ELR (cell line): ENCODE results near the gene HPS3.
A peak's percentile ranks its signal among the peaks of the same experiment; 100 is the strongest.

Experiments used
- DNase-seq: peaks from one replicate; pipeline ENCODE4 v3.0.0-alpha.2; 2015; ENCODE audit warnings: low read depth

Gene HPS3

DNA sequence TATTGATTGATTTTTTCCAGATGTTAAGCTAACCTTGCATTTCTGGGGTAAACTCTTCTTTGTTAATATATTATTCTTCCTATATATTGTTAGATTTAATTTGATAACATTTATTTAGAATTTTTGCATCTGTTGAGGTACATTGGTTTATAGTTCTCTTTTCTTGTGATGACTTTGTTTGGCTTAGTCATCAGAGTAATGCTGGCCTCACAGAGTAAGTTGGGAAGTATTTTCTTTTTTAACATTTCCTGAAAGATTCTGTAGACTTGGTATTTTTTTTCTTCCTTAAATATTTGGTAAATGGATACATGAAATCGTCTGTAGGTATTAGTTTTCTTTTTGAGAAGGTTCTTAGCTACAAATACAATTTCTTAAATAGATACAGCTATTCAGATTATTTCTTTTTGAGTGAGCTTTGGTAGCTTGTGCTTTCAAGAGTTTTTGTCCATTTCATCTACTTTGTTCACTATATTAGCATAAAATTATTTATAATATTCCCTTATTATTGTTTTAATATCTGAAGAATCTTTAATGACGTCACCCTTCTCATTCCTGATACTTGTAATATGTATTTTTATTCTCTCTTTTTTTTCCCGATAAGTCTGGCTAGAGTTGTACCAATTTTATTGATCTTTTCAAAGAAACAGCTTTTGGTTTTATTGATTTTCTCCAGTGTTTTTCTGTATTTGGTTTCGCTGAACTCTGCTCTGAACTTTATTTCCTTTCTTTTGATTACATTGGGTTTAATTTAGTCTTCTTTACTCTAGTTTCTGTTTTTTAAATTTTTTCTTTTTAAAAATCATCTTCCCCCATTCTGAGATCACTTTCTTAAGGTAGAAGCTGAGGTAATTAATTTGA lies 6.5 kb upstream of the HPS3 start:
- DNase-seq, result peak; percentile 44

GRCh38 chr3:149128821-149129220 lies 617 bp upstream of the HPS3 start:
- DNase-seq, result peak; percentile 19

GRCh38 chr3:149131589-149131988 lies 2.2 kb downstream of the HPS3 start:
- DNase-seq, result no peak

DNA sequence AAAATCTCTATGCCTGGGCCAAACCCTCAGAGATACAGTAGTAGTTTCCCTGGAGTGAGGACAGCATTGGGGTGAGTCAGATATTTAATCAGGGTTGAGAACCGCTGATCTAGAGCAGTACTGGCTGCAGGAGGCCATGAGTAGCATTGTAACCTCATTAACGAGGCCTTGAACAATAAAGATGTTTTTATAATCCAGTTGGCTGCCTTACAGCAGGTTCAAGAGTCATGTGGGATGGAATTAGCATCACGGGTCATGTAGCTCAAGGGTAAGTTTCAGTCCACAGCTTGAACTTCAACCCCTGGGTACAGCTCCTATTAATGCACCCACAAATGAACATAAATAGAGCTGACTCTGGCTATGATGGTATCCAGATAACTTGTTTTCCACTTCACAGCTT lies 5.1 kb downstream of the HPS3 start:
- DNase-seq, result peak; percentile 47

DNA sequence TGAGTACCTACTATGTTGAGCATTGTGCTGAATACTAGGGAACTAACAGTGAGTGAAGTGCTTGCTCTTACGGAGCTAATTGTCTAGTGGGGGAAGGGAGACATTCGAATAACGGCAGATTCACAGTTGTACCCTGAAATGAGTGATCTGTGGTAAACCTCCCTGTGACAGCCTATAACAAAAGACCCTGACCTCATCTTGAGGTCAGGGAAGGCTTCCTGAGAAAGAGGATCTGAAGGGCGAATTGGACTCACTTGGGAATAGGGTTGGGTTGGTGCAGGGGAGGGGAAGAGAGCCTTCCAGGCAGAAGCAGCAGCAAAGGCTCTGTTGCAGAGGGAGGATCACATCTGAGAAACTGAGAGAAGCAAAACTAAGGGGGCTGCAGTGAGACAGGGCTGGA lies 13.2 kb downstream of the HPS3 start:
- DNase-seq, result no peak

DNA sequence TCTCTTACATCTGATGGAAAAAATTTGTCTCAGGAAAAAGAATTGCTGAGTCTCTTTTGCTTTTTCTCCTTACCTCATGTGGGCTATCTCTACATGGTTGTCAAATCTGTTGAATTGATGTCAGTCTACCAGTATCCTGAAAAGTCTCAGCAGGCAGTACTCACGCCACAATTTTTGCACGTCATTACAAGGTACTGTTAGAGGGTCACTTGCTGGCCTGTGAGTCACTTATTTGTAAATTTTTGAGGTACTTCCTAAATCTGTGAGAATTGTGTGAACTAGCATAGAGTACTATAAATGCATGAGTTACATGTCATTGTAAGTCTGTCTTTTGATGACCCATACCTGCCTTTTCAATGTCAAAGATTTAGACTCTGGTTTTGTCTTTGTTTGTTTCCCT lies 15.9 kb downstream of the HPS3 start:
- no peak for DNase-seq

DNA sequence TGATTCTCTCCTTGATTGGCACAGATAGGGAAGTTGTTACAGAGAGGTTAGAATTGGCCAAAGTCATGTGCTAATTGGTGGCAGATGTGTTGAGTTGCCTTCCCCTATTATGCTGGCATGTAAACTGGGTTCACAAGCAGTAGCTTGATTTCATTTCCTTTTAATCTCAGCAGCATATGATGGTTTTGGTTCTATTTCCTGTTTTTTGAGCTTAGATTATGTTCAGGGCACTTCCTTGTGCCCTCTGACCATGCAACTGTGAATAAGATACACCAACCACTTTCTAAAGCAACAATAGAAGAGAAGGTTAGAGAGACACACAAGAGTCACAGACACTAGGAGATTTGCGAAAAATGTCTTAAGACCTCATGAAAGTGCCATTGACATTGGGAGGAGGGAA lies 16.5 kb downstream of the HPS3 start:
- no peak for DNase-seq

DNA sequence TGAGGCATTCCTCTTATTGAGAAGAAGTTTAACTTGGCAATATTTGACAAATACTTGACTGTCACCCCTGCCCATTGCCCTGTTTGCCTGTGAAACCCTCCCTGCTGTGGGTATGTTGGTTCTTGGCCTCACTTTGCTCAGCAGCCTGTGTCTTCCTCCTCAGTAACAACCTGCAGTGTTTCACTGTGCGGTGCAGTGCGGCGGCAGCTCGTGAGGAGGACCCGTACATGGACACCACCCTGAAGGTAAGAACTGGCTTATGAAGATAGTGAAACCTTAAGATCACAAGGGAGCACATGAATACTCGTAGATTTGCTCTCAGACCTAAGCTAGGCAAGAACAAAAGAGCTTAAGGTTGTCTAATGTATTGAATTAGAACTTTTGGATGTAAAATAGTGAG lies 21.0 kb downstream of the HPS3 start:
- no peak for DNase-seq

DNA sequence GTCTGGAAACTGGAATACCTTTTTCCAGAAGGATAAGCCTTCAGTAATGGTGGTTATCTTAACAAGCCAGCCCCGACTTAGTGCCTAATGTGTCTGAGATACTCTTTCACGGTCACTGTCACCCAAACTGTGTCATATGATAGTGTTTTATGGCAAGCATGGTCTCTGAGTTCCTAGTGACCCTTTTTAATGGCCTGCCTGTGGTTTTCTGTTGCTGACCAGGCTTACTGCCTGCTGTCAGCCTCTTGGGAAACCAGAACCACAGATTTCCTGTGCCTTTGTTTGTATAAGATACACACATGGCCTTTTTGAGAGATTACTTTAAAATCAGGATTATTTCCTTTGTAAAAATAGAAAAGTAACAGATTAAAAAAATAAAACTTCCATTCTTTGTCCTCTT lies 22.4 kb downstream of the HPS3 start:
- DNase-seq, result peak; percentile 61

GRCh38 chr3:149152420-149152819 lies 23.0 kb downstream of the HPS3 start:
- peak; percentile 49 for DNase-seq

- peak; percentile 36 for DNase-seq
Observed at GRCh38 chr3:149153402-149153801, 24.0 kb downstream of the HPS3 start.

DNA sequence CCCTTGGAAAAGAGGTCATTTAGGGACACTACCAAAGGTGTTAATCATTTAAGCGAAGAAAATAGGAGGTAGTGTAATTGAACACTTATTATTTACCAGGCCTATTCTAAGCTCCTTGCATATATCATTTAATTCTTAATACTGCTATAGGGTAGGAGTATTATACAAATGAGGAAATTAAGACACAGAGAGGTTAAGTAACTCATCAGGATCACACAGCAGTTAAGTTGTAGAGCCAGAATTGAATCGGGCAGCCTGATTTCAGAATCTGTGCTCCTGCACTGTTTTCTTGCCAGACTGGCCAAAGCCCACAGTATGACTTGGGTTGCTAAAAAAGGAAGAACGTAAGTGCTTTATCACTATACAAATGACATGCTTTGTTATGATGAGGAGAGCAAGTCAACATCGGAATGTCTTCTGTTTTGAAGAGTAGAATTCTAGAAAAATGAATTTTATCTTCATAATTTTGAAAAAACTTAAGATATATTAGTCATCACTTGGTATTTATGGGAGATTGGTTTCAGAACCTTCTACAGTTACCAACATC lies 31.4 kb downstream of the HPS3 start:
- DNase-seq, result no peak

DNA sequence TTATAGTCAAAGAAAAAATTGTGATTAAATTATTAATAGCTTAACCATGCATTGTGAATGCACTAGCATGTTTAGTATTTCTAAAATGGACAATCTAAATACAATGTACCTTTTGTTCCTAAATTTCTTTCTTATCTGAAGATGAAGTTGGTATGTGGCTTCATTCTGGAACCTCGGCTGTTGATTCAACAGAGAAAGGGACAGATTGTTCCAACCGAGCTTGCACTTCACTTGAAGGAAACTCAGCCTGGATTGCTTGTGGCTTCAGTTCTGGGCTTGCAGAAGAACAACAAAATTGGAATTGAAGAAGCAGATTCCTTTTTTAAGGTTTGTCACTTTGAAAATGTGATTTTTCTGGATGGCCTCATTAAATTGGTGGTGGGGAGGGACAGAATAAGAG lies 32.6 kb downstream of the HPS3 start:
- DNase-seq, result no peak

DNA sequence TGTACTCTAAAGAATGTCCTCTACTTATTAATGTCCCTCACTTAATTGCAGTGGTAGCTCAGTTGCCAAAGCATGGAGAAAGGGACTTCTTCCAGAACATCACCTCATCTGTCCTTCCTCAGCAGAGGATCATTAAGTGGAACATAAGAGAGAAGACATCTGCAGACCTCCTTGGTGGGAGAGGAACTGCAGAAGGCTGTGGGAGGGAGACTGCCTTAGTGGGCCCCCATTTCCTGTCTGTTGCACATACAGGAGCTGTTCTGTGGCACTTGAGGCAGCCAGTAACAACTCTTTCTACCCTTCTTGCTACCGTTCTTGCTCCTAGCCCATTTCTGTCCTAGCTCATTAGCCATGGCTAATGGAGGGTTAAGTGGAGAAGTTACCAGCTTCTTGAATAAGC lies 33.6 kb downstream of the HPS3 start:
- no peak for DNase-seq

DNA sequence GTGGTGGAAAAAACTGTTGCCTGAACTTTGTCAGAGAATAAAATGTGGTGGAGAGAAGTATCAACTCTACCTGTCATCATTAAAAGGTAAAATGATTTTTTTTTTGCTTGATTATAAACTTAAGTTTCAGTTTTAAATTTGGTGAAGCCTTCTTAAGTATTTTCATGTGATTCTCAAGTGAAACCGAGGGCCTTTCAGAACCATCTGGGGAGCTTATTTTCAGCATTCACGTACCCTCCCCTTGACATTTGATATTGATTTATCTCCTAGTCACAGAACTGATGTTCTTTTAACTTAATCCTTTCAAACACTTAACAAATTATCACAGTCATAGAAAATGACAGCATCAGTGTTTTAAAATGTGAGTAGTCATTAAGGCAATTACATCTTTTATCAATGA lies 38.5 kb downstream of the HPS3 start:
- DNase-seq, result no peak

DNA sequence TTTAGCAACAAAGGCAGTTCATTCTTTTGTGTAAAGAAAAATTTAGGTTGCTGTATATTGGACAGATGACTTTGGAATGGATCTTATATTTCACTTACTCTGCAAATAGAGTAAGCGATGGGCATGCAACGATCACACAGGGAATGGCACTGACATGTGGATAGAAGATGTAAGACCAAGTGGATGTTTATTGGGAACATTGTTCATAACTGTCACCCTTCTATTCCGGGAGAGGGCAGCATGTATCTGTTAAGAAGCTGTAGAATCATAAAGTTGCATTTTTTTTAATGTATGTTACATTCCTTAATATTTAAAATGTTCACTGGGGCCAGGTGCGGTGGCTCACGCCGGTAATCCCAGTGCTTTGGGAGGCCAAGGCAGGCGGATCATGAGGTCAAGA lies 41.2 kb downstream of the HPS3 start:
- DNase-seq, result no peak

DNA sequence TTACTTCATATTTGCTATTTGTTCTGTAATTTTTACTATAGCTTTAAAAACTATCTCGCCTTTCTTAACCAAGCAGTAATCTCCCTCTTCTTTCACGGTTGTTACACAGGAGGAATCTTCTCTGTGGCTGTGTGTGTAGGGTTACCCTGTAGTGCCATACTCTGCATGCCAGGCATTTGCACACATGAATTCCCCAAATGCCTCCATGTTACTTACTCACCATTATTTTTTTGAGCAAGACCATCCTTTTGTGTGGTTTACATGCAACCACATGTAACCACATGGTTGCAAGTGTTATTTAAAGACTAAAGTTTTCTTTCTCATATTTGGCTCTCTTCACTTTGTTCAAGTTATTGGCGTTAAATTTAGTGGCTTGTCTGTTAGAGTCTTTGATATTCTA lies 45.5 kb downstream of the HPS3 start:
- DNase-seq, result no peak

DNA sequence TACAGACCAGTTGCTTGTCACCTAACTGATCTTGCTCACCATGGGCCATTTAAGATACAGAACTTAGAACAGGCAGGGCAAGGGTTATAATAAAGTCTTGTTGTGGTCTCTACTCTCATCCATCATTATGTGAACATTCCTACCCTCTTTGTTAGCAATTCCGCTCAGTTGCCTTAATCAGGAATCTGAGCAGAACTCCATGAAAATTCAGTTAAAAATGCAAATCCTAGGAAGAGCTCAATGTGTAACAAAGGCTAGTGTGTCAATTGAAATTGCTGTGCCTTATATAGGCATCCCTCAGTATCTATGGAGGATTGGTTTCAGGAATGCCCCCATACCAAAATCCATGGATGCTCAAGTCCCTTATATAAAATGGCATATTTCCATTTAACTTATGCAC lies 47.7 kb downstream of the HPS3 start:
- DNase-seq, result no peak

- DNase-seq, result peak; percentile 85
Observed at GRCh38 chr3:149179220-149179619, 49.8 kb downstream of the HPS3 start.

DNA sequence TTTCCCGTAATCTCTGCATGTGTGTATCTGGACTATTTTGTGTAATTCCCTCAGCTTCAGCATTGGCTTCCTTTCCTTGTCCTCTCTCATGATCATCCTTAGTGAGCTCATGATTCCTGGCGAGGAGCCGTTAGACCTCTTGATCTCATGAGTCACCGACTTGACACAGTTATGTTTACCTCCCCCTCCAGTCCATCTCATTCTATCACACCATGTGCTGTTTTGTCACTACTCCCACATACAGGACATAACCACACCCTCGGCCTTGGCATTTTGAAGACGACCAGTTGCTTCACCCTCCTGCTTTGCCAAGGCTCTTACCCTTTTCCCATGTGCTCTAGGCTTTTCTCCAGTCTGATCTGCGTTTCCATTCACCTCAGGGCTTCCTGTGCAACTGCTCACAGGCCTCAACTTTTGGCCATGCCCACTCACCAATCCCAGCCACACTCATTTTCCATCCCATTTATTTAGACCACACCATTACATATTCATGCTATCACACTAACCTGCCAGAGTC lies 50.7 kb downstream of the HPS3 start:
- DNase-seq, result peak; percentile 100

- no peak for DNase-seq
Observed at GRCh38 chr3:149181182-149181581, 51.7 kb downstream of the HPS3 start.

- no peak for DNase-seq
Observed at GRCh38 chr3:149186219-149186618, 56.8 kb downstream of the HPS3 start.

GRCh38 chr3:149186721-149187120 lies 57.3 kb downstream of the HPS3 start:
- DNase-seq, result no peak

- DNase-seq, result no peak
Observed at GRCh38 chr3:149188494-149188893, 59.1 kb downstream of the HPS3 start.
